Stimulated activated CD8-positive, alpha-beta memory T cell treated with anti-CD3 and anti-CD28 coated beads, Interleukin-4, amount 100 ng/mL, for 1 hour (primary cell): ENCODE measurements around the gene VAT1L.
A peak's percentile ranks its signal among the peaks of the same experiment; 100 is the strongest.
"Not testable (repeated sequence)": the region's sequence is repeated elsewhere in the genome, so short reads cannot be mapped to it uniquely, and the experiment has no call there.

Experiments used
- DNase-seq, 2 donors: peaks; one replicate each; pipeline ENCODE4 v3.0.0-alpha.2; 2020; ENCODE audit warnings: low read depth in 2 of 2, low spot score in 1 of 2

The VAT1L gene

GRCh38 chr16:77987810-77988209 is 199.4 kb downstream of the VAT1L start:
- DNase-seq = no peak

- DNase-seq = no peak
Observed at GRCh38 chr16:77989846-77990245, 201.5 kb downstream of the VAT1L start.

GRCh38 chr16:77991701-77992100 is 203.3 kb downstream of the VAT1L start:
- DNase-seq = no peak

GRCh38 chr16:77992381-77992780 is 204.0 kb downstream of the VAT1L start:
- DNase-seq = not testable (repeated sequence)

GRCh38 chr16:77993111-77993985 is 205.0 kb downstream of the VAT1L start:
- no peak for DNase-seq

- DNase-seq = no peak
Observed at GRCh38 chr16:77995843-77996455, 207.6 kb downstream of the VAT1L start.

- DNase-seq = no peak
Observed at GRCh38 chr16:77998350-77999023, 210.1 kb downstream of the VAT1L start.

- DNase-seq = no peak
Observed at GRCh38 chr16:78001451-78002025, 213.2 kb downstream of the VAT1L start.

GRCh38 chr16:78002915-78003538 is 214.7 kb downstream of the VAT1L start:
- DNase-seq = peak in 1 of 2 donors; percentile 17

GRCh38 chr16:78004517-78004916 is 216.2 kb downstream of the VAT1L start:
- no peak for DNase-seq

GRCh38 chr16:78005881-78006280 is 217.5 kb downstream of the VAT1L start:
- no peak for DNase-seq

GRCh38 chr16:78007121-78007520 is 218.8 kb downstream of the VAT1L start:
- no peak for DNase-seq

- no peak for DNase-seq
Observed at GRCh38 chr16:78022347-78023060, 234.1 kb downstream of the VAT1L start, which contains the start of gene CLEC3A. TSS of gene CLEC3A (plus strand) at chr16:78022548. CDS start at chr16:78022627, 79 bp downstream.

GRCh38 chr16:78024159-78024558 is 235.8 kb downstream of the VAT1L start:
- DNase-seq = no peak

- no peak for DNase-seq
Observed at GRCh38 chr16:78025631-78026030, 237.3 kb downstream of the VAT1L start.

GRCh38 chr16:78028018-78028417 is 239.7 kb downstream of the VAT1L start:
- no peak for DNase-seq
